ENCODE data around the gene MCFD2.

MCFD2 gene

GRCh38 chr2:46859482-46859881, 56.1 kb downstream of the MCFD2 start:
- H2AFZ ChIP-seq (ENCODE audit: low read depth) = no peak overlapping the region
- H3K4me3 ChIP-seq (IDR thresholded peaks at IDR 0.05; ENCODE audit: insufficient read depth, low read depth, low read length) = no peak overlapping the region
- no peaks in the 10 kb centered on the region for H3K4me1 ChIP-seq (ENCODE audit: low read depth, poor library complexity, severe bottlenecking)
- H4K20me1 ChIP-seq (ENCODE audit: insufficient read depth) = no peaks in the 10 kb centered on the region
- no peaks in the 10 kb centered on the region for H3K79me2 ChIP-seq (ENCODE audit: insufficient read depth, low read depth)
- no peak for TF ChIP-seq CTCF (conservative IDR thresholded peaks at IDR 0.05; ENCODE audit: low read depth, low read length)
- H3K9ac ChIP-seq = no peak overlapping the region
- no peak overlapping the region for H3K4me2 ChIP-seq
- H3K27ac ChIP-seq = no peak overlapping the region
- no peaks in the 10 kb centered on the region for H3K36me3 ChIP-seq (ENCODE audit: insufficient read depth)
- peaks cover 21% of the 10 kb centered on the region; the same call in 1 of the 2 replicates for H3K27me3 ChIP-seq (ENCODE audit: insufficient read depth, low read depth)

GRCh38 chr2:46858702-46859090, 56.9 kb downstream of the MCFD2 start:
- Histone ChIP-seq H3K27ac (no peak overlapping the region), H3K4me2 (no peak overlapping the region), H2AFZ (ENCODE audit: low read depth) (no peak overlapping the region), H3K4me3 (IDR thresholded peaks at IDR 0.05; ENCODE audit: insufficient read depth, low read depth, low read length) (no peak overlapping the region), H3K36me3 (ENCODE audit: insufficient read depth) (no peaks in the 10 kb centered on the region), H4K20me1 (ENCODE audit: insufficient read depth) (no peaks in the 10 kb centered on the region), H3K27me3 (ENCODE audit: insufficient read depth, low read depth) (peaks cover 16% of the 10 kb centered on the region; the same call in 1 of the 2 replicates), H3K4me1 (ENCODE audit: low read depth, poor library complexity, severe bottlenecking) (no peaks in the 10 kb centered on the region), H3K9ac (no peak overlapping the region), H3K79me2 (ENCODE audit: insufficient read depth, low read depth) (no peaks in the 10 kb centered on the region)
- TF ChIP-seq CTCF (conservative IDR thresholded peaks at IDR 0.05; ENCODE audit: low read depth, low read length) = no peak

- Histone ChIP-seq H3K27ac (no peak overlapping the region), H3K4me2 (no peak overlapping the region), H3K4me3 (IDR thresholded peaks at IDR 0.05; ENCODE audit: insufficient read depth, low read depth, low read length) (no peak overlapping the region), H3K27me3 (ENCODE audit: insufficient read depth, low read depth) (peaks cover 10% of the 10 kb centered on the region; the same call in 1 of the 2 replicates), H3K36me3 (ENCODE audit: insufficient read depth) (no peaks in the 10 kb centered on the region), H3K9ac (no peak overlapping the region), H4K20me1 (ENCODE audit: insufficient read depth) (no peaks in the 10 kb centered on the region), H2AFZ (ENCODE audit: low read depth) (no peak overlapping the region), H3K79me2 (ENCODE audit: insufficient read depth, low read depth) (no peaks in the 10 kb centered on the region), H3K4me1 (ENCODE audit: low read depth, poor library complexity, severe bottlenecking) (no peaks in the 10 kb centered on the region)
- TF ChIP-seq CTCF (conservative IDR thresholded peaks at IDR 0.05; ENCODE audit: low read depth, low read length) = no peak
Measured at GRCh38 chr2:46857871-46858701, 57.5 kb downstream of the MCFD2 start.

- H3K4me3 ChIP-seq (IDR thresholded peaks at IDR 0.05; ENCODE audit: insufficient read depth, low read depth, low read length) = no peak overlapping the region
- H2AFZ ChIP-seq (ENCODE audit: low read depth) = no peak overlapping the region
- no peak for TF ChIP-seq CTCF (conservative IDR thresholded peaks at IDR 0.05; ENCODE audit: low read depth, low read length)
- no peaks in the 10 kb centered on the region; the same call in 1 of the 2 replicates for H3K27me3 ChIP-seq (ENCODE audit: insufficient read depth, low read depth)
- no peaks in the 10 kb centered on the region for H3K36me3 ChIP-seq (ENCODE audit: insufficient read depth)
- no peaks in the 10 kb centered on the region for H4K20me1 ChIP-seq (ENCODE audit: insufficient read depth)
- no peak overlapping the region for H3K4me2 ChIP-seq
- no peaks in the 10 kb centered on the region for H3K4me1 ChIP-seq (ENCODE audit: low read depth, poor library complexity, severe bottlenecking)
- no peaks in the 10 kb centered on the region for H3K79me2 ChIP-seq (ENCODE audit: insufficient read depth, low read depth)
- no peak overlapping the region for H3K27ac ChIP-seq
- H3K9ac ChIP-seq = no peak overlapping the region
Measured at GRCh38 chr2:46856336-46856735, 59.3 kb downstream of the MCFD2 start.
